ENCODE results near the gene BRCA1. TPM values are rescaled to one million over a fixed set of nuclear protein-coding genes. Genes with fewer than 3 reads are reported as not detected.
"Not testable (repeated sequence)": the region's sequence is repeated elsewhere in the genome, so short reads cannot be mapped to it uniquely, and the experiment has no call there.

The BRCA1 gene
- total RNA-seq, 2 experiments from 2014 or later, result 1.2 to 1.3 TPM

DNA sequence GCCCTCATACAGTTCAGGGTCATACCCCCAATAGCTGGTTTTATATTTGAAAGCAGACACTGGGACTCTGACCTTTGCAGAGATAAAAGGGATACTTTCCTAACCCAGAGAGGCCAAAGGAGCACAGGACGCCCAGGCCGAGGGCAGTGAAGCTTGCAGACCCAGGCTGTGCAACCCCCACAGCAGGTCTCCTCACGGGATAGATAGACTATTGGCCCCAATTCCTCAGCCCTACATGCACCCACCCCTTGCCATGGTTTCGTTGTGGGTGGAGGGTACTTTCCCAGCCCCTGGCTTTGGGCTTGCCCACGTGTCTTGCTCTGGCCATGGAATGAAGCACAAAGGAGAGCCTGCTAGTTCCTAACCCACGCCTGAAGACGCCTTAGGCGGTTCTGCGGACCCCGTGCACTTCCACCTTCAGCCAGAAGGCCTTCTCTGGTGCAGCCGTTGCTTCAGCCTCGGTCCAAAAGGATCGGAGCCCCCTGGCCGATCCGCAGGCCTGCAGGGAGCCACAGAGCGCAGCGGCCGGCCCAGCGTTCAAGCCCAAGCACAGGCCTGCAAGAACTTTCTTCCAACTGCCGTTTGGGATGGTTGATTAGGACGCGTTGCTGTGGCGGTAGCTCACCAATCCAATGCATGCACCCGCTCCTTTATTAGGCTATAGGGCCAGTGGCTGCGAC is 9.8 kb upstream of the BRCA1 start:
- Histone ChIP-seq H3K27ac (ENCODE audit: low read depth in 1 of 2, low read length in 2 of 2) (no peak overlapping the region), H3K4me1 (ENCODE audit: insufficient read depth, low read length) (no peaks in the 10 kb centered on the region), H3K9me3 (ENCODE audit: control insufficient read depth in 1 of 2, insufficient read depth in 1 of 2, low read length in 2 of 2) (peaks cover 0 to 14% of the 10 kb centered on the region in 2 experiments), H3K27me3 (ENCODE audit: control insufficient read depth in 1 of 2, insufficient read depth in 2 of 2, low read length in 2 of 2) (no peaks in the 10 kb centered on the region), H3K36me3 (ENCODE audit: insufficient read depth, low read length) (peaks cover 10% of the 10 kb centered on the region), H3K4me3 (ENCODE audit: low read length) (no peak overlapping the region)
- no peaks in the 10 kb centered on the region for H3K27me3 Mint-ChIP-seq
- no peaks in the 10 kb centered on the region for H3K9me3 Mint-ChIP-seq
- intact Hi-C loops (cut with DNase I, micrococcal nuclease), result no loop called here
- DNase-seq, result no peak
- H3K4me1 Mint-ChIP-seq (ENCODE audit: low read depth), result peaks cover 11% of the 10 kb centered on the region
- TF ChIP-seq, protein P1, sequence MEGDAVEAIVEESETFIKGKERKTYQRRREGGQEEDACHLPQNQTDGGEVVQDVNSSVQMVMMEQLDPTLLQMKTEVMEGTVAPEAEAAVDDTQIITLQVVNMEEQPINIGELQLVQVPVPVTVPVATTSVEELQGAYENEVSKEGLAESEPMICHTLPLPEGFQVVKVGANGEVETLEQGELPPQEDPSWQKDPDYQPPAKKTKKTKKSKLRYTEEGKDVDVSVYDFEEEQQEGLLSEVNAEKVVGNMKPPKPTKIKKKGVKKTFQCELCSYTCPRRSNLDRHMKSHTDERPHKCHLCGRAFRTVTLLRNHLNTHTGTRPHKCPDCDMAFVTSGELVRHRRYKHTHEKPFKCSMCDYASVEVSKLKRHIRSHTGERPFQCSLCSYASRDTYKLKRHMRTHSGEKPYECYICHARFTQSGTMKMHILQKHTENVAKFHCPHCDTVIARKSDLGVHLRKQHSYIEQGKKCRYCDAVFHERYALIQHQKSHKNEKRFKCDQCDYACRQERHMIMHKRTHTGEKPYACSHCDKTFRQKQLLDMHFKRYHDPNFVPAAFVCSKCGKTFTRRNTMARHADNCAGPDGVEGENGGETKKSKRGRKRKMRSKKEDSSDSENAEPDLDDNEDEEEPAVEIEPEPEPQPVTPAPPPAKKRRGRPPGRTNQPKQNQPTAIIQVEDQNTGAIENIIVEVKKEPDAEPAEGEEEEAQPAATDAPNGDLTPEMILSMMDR (IDR thresholded peaks at IDR 0.05), result no peak
- peaks cover 25% of the 10 kb centered on the region for H3K36me3 Mint-ChIP-seq (ENCODE audit: low read depth)
- no peak for ATAC-seq (ENCODE audit: poor library complexity)
- CTCF ChIA-PET, result no interaction called here
- H3K4me3 Mint-ChIP-seq, result no peak overlapping the region
- POLR2A ChIA-PET, result no interaction called here
- H3K27ac Mint-ChIP-seq, result no peak overlapping the region

DNA sequence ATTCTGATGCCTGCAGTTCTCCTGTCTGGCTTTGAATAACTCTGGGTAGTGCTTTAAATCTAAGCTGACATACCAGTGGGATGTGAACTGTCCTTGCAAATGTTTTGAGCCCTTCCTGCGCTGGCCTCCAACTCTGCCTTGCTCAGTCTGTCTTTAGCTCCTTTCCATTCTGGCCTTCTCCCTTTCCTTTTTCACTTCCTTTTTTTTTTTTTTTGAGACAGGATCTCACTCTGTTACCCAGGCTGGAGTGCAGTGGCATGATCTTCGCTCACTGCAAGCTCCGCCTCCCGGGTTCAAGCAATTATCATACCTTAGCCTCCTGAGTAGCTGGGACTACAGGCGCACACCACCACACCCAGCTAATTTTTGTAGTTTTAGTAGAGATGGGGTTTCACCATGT is 8.3 kb upstream of the BRCA1 start:
- H3K4me3 Mint-ChIP-seq; POLR2A ChIA-PET; H3K4me3 ChIP-seq (ENCODE audit: low read length); ATAC-seq (ENCODE audit: poor library complexity); H3K27me3 ChIP-seq (ENCODE audit: control insufficient read depth in 1 of 2, insufficient read depth in 2 of 2, low read length in 2 of 2); H3K4me1 ChIP-seq (ENCODE audit: insufficient read depth, low read length); H3K27me3 Mint-ChIP-seq; DNase-seq; H3K27ac ChIP-seq (ENCODE audit: low read depth in 1 of 2, low read length in 2 of 2); H3K9me3 Mint-ChIP-seq; intact Hi-C loops (cut with DNase I, micrococcal nuclease); H3K27ac Mint-ChIP-seq: not testable (repeated sequence)
- Mint-ChIP-seq H3K36me3 (ENCODE audit: low read depth) (peaks cover 30% of the 10 kb centered on the region), H3K4me1 (ENCODE audit: low read depth) (peaks cover 11% of the 10 kb centered on the region)
- H3K9me3 ChIP-seq (ENCODE audit: control insufficient read depth in 1 of 2, insufficient read depth in 1 of 2, low read length in 2 of 2), result peaks cover 0 to 14% of the 10 kb centered on the region in 2 experiments
- H3K36me3 ChIP-seq (ENCODE audit: insufficient read depth, low read length), result peaks cover 11% of the 10 kb centered on the region
- CTCF ChIA-PET, result interaction anchor here (0.6 kb wide), 1 partner anchor 1561 kb away, joined by 3 read pairs; no protein-coding TSS in a partner anchor

DNA sequence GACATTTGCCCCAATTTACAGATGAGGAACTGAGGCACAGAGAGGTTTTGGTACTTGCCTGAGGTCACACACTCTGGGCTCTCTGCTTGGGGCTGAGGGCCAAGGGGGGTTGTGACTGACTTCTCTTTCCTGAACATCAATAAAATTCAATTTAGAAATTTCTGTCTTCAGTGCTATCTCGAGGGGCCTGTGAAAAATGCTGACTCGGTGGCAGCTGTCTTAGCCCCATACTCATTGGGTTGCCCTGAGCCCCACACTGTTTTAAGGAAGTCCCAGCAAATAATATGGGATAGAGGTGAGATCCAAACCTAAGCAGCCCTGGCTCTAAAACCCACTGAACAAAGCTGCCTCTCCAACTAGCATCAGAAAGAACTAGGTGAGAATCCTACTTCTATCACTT is 7.0 kb upstream of the BRCA1 start:
- no peak overlapping the region for H3K4me3 Mint-ChIP-seq
- Histone ChIP-seq H3K36me3 (ENCODE audit: insufficient read depth, low read length) (peaks cover 13% of the 10 kb centered on the region), H3K9me3 (ENCODE audit: control insufficient read depth in 1 of 2, insufficient read depth in 1 of 2, low read length in 2 of 2) (peaks cover 0 to 14% of the 10 kb centered on the region in 2 experiments), H3K4me1 (ENCODE audit: insufficient read depth, low read length) (no peaks in the 10 kb centered on the region), H3K4me3 (ENCODE audit: low read length) (no peak overlapping the region), H3K27ac (ENCODE audit: low read depth in 1 of 2, low read length in 2 of 2) (no peak overlapping the region), H3K27me3 (ENCODE audit: control insufficient read depth in 1 of 2, insufficient read depth in 2 of 2, low read length in 2 of 2) (no peaks in the 10 kb centered on the region)
- TF ChIP-seq, protein P1 (IDR thresholded peaks at IDR 0.05), result no peak
- no peak overlapping the region for H3K27ac Mint-ChIP-seq
- peaks cover 15% of the 10 kb centered on the region for H3K4me1 Mint-ChIP-seq (ENCODE audit: low read depth)
- no peaks in the 10 kb centered on the region for H3K9me3 Mint-ChIP-seq
- CTCF ChIA-PET, result no interaction called here
- H3K36me3 Mint-ChIP-seq (ENCODE audit: low read depth), result peaks cover 36% of the 10 kb centered on the region
- intact Hi-C loops (cut with DNase I, micrococcal nuclease), result no loop called here
- ATAC-seq (ENCODE audit: poor library complexity), result no peak
- DNase-seq, result no peak
- H3K27me3 Mint-ChIP-seq, result no peaks in the 10 kb centered on the region
- POLR2A ChIA-PET, result no interaction called here

DNA sequence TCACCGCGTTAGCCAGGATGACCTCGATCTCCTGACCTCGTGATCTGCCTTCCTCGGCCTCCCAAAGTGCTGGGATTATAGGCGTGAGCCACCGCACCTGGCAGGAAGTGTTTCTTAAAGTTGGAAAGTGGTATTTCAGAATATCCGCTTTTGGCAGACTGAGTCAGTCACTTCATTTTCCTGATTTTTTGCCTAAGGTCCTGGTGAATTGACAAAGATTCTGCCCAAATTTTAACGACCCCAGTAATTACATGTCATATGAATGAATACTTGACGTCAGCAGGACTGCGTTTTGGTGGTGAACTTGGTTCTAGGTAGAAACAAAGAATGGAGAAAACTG is 4.5 kb upstream of the BRCA1 start:
- Histone ChIP-seq H3K36me3 (ENCODE audit: insufficient read depth, low read length) (peaks cover 13% of the 10 kb centered on the region), H3K27ac (ENCODE audit: low read depth in 1 of 2, low read length in 2 of 2) (no peak overlapping the region), H3K4me3 (ENCODE audit: low read length) (no peak overlapping the region), H3K9me3 (ENCODE audit: control insufficient read depth in 1 of 2, insufficient read depth in 1 of 2, low read length in 2 of 2) (peaks cover 0 to under 1% of the 10 kb centered on the region in 2 experiments), H3K27me3 (ENCODE audit: control insufficient read depth in 1 of 2, insufficient read depth in 2 of 2, low read length in 2 of 2) (no peaks in the 10 kb centered on the region), H3K4me1 (ENCODE audit: insufficient read depth, low read length) (peaks cover 14% of the 10 kb centered on the region)
- Mint-ChIP-seq H3K4me1 (ENCODE audit: low read depth) (peaks cover 24% of the 10 kb centered on the region), H3K4me3 (peak overlapping the region; percentile 20), H3K36me3 (ENCODE audit: low read depth) (peaks cover 40% of the 10 kb centered on the region), H3K27me3 (no peaks in the 10 kb centered on the region), H3K27ac (no peak overlapping the region), H3K9me3 (no peaks in the 10 kb centered on the region)
- ChIA-PET CTCF (no interaction called here), POLR2A (no interaction called here)
- intact Hi-C loops (cut with DNase I, micrococcal nuclease), result loop anchor here (5.0 to 10.0 kb wide), 7 partner anchors 83 to 297 kb away; partner anchors contain the start of genes RND2 (in 2 of the 2), PSME3 (in 1 of the 2), TMEM106A (in 1 of the 2) and VAT1 (in 1 of the 2)
- ATAC-seq (ENCODE audit: poor library complexity) (no peak), DNase-seq (no peak)
- TF ChIP-seq, protein P1 (IDR thresholded peaks at IDR 0.05), result no peak

DNA sequence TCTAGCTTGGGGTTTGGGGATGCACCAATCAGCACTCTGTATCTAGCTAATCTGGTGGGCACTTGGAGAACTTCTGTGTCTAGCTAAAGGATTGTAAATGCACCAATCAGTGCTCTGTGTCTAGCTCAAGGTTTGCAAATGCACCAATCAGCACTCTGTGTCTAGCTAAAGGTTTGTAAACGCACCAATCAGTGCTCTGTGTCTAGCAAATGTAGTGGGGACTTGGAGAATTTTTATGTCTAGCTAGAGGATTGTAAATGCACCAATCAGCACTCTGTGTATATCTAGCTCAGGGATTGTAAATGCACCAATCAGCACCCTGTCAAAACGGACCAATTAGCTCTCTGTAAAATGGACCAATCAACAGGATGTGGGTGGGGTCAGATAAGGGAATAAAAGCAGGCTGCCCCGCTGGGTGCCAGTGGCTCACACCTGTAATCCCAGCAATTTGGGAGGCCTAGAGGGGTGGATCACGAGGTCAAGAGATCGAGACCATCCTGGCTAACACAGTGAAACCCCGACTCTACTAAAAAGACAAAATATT is 2.2 kb upstream of the BRCA1 start:
- DNase-seq; H3K27ac ChIP-seq (ENCODE audit: low read depth in 1 of 2, low read length in 2 of 2); ATAC-seq (ENCODE audit: poor library complexity); H3K9me3 Mint-ChIP-seq; H3K9me3 ChIP-seq (ENCODE audit: control insufficient read depth in 1 of 2, insufficient read depth in 1 of 2, low read length in 2 of 2); CTCF ChIA-PET; H3K36me3 ChIP-seq (ENCODE audit: insufficient read depth, low read length); H3K27me3 Mint-ChIP-seq; H3K4me3 ChIP-seq (ENCODE audit: low read length); H3K27me3 ChIP-seq (ENCODE audit: control insufficient read depth in 1 of 2, insufficient read depth in 2 of 2, low read length in 2 of 2): not testable (repeated sequence)
- Mint-ChIP-seq H3K36me3 (ENCODE audit: low read depth) (peaks cover 22% of the 10 kb centered on the region), H3K27ac (peak overlapping the region; percentile 53), H3K4me1 (ENCODE audit: low read depth) (peaks cover 29% of the 10 kb centered on the region), H3K4me3 (peak overlapping the region; percentile 82)
- intact Hi-C loops (cut with DNase I, micrococcal nuclease), result loop anchor here (5.0 to 10.0 kb wide), 7 partner anchors 85 to 295 kb away; partner anchors contain the start of genes RND2 (in 2 of the 2), PSME3 (in 1 of the 2), TMEM106A (in 1 of the 2) and VAT1 (in 1 of the 2)
- H3K4me1 ChIP-seq (ENCODE audit: insufficient read depth, low read length), result peaks cover 18% of the 10 kb centered on the region
- POLR2A ChIA-PET, result interaction anchor here (0.6 to 1.5 kb wide), 5 partner anchors 42 to 357 kb away, joined by 3 to 7 read pairs (median 4); partner anchors contain the start of genes DHX8, NBR1 and RPL27

All from CD4-positive, alpha-beta T cell (primary cell).